Fibroblast of skin of right biceps (primary cell): Measurements from ENCODE around the gene BTN2A1.
"Not testable (repeated sequence)": the region's sequence is repeated elsewhere in the genome, so short reads cannot be mapped to it uniquely, and the experiment has no call there.

Experiments used
- DNase-seq: peaks from one replicate; pipeline ENCODE4 v3.0.0-alpha.2; 2013

The BTN2A1 gene

DNA sequence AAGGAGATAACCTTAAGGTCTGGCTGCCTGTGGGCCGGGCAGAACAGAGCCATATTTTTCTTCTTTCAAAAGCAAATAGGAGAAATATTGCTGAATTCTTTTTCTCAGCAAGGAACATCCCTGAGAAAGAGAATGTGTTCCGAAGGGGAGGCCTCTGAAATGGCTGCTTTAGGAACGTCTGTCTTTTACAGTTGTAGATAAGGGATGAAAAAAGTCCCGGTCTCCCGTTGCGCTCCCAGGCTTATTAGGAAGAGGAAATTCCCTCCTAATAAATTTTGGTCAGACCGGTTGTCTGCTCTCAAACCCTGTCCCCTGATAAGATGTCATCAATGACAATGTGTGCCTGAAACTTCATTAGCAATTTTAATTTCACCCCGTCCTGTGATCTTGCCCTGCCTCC is 24.1 kb upstream of the BTN2A1 start:
- not testable (repeated sequence) for DNase-seq

DNA sequence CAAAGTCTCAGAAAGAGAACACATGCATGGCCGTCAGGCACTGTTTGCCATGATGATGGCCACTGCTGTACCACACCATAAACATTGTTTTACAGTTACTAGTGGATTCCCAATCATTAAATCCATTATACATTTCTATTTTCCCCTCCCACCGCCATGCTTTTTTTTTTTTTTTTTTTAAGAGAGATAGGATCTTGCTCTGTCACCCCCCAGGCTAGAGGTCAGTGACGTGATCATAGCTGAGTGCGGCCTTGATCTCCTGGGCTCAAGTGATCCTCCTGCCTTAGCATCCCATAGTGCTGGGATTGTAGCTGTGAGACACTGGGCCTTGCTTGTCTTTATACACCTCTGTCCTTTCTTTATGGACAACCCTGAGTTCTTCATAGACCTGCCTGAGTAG is 21.7 kb upstream of the BTN2A1 start:
- no peak for DNase-seq

DNA sequence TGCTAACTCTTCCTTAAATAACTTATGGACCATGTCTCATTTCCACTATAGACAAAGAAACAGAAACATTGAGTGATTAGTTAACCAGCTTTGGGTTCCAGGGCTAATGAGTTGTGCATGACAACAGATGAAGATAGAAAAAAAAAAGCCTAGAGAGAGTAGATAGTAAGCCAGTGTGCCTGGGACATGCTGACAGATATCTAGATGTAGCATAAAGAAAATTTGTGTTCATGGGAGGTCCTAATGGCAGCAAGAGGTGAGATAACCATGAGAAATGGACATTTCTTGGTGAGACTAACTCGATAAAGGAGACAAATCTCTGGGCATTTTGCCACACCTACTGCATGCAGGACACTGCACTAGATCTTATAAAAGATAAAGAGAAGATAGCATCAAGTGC is 20.2 kb upstream of the BTN2A1 start:
- no peak for DNase-seq

GRCh38 chr6:26438000-26438399 is 19.8 kb upstream of the BTN2A1 start:
- no peak for DNase-seq

DNA sequence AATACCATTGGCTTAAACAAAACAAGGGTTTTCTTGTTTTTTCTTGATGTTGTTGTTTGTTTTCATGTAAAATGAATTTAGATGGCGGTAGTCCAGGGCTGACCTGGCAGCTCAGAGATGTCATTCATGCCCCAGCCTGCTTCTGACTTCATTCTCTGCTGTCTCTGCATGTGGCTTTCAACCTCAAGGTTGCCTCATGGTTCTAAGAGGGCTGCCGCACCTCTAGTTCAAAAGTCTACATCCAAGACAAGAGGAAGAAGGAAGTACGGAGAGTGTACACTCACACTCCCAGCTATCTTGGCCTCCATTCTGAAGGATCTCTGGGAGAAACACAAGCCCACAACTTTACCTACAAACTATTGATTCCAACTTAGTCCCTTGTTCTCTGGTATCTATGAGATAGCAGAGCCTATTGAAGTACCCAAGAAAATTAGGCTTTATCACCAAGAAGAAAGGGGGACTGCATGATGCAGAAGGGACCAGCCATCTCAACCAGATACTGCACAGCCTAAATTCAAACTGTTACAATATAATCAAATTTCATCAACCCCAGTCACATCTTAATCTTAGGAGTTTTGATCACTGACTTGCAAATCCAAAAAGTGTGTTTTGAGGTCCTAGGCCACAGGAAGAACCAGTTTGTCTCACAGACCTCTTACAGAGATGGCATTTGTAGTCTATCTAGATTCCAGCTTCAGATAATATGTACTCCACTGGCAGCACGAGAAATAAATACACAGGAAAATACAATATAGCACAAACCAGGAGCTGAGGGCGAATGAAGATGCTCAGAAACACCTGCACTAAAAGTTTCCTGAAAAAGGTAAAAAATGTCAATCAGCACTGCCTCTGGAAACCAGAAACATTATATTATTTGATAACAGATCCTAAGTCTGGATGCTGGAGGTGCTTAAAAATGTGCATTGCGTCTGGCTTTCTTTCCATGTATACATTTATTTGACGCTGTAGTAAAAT is 18.3 kb upstream of the BTN2A1 start:
- DNase-seq, result no peak

DNA sequence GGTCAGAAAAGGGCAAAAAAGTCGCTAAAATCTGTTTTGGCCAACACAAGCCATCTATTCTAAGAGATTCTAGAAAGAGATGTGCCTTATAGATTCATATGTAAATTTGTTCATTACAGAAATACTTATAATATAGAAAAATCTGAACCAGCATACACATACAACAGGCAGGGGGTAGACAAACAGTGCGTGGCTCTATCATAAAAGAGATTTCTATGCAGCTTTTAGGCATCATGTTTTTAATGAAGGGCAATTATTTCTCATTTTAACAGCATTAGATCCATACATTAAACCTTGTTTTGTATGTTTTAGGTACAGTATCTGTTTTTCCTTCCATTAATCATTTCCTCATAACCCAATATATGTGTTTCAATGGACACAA is 16.8 kb upstream of the BTN2A1 start:
- DNase-seq, result no peak

GRCh38 chr6:26441977-26442376 is 15.8 kb upstream of the BTN2A1 start:
- no peak for DNase-seq

DNA sequence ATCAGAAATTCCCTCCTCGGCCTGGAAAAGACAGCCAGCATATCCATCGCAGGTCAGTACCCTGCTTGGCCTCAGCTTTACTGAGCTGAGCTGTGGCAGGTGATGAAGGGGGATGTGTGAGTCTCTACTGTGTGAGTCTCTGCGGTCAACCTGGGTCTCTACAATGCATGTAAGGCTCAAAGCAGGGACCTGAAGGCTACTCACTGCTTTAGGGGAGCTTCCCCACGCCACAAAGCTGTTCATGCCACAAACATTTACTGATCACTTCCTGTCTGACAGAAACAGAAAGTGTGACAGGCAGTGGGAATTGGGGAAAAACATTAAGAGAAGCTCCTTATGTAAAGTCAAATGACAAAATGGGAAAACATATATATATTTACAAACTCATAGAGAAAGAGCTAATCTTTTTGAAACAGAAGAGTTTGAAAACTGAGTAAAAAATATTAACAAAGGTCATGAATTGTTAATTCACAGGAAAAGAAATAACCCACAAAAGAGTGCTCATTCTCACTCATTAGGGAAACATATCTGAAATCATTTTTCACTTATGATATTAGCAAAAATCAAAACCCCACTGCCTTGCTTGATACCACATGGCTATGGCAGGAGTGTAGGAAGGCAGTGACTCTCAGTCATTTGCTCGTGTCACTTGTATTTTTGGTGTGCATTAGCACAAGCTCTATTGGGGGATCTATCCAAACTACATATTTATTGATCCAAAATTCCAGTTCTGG is 11.7 kb upstream of the BTN2A1 start:
- no peak for DNase-seq

GRCh38 chr6:26447257-26447656 is 10.5 kb upstream of the BTN2A1 start:
- DNase-seq, result no peak

GRCh38 chr6:26450240-26450639 is 7.5 kb upstream of the BTN2A1 start:
- DNase-seq, result no peak

- no peak for DNase-seq
Measured at GRCh38 chr6:26452631-26453235, 5.0 kb upstream of the BTN2A1 start.

- peak; percentile 62 for DNase-seq
Measured at GRCh38 chr6:26454631-26455030, 3.1 kb upstream of the BTN2A1 start.

DNA sequence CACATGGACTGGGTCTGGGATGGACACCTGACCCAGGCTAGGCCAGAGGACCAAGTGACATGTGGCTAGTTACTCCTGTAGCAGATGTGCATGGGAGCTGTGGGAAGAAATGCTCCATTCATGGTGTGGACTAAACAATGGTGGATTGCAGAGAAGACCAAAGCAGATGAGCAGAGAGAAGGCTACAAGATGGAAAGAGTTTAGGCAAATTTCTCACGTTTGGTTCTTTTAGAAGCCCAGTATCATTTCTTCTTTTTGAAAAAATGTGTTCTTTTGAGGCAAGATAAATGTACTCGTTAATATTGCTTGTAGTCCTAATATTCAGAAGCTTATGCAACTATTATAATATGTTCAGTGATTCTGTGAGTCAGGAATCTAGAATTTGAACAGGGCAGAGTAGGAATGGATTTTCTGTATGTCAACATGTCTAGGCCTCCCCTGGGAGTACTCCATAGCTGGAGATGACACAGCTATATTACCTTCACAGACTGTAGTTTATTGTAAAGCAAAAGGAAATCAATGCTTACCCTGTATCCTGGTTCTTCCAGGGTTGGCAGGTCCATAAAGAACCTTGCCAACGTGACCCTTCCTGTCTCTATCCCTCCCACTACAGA is 2.3 kb upstream of the BTN2A1 start:
- peak; percentile 50 for DNase-seq

- DNase-seq, result no peak
Measured at GRCh38 chr6:26457264-26457805, 420 bp upstream of the BTN2A1 start.

GRCh38 chr6:26459023-26459810 is 1.5 kb downstream of the BTN2A1 start:
- no peak for DNase-seq

GRCh38 chr6:26461353-26461752 is 3.6 kb downstream of the BTN2A1 start:
- DNase-seq, result not testable (repeated sequence)

GRCh38 chr6:26464014-26464413 is 6.3 kb downstream of the BTN2A1 start:
- no peak for DNase-seq

DNA sequence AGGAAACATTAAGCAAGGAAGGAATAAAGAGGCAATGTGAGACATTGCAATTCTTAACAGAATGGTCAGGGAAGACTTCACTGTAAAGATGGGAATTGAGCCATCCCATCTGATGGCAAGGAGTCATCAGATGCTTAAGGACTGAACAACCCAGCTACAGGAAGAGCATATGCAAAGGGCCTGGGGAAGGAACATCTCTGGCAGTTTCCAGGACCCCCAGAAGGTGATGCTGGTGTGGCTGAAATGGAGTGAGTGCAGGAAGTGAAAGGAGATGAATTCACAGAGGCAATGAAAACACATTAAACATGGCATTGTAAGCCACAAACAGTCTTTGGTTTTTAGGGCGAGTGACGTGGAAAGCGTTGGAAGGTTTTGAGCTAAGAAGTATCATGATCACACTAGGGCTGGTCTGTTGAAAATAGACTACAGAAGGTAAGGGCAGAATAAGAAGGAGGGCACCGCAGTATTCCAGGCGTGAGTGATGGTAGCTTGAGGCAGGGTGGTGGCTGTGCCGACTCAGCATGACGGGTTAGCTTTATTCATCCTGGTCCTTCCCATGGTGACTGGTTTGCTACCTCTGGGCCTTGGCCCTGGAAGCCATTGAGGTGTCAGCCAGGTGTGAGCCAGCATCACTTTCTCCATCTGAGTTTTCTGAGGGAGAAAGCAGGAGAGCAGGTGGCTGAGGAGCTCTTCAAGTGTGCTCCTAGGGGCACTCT is 6.8 kb downstream of the BTN2A1 start:
- no peak for DNase-seq

DNA sequence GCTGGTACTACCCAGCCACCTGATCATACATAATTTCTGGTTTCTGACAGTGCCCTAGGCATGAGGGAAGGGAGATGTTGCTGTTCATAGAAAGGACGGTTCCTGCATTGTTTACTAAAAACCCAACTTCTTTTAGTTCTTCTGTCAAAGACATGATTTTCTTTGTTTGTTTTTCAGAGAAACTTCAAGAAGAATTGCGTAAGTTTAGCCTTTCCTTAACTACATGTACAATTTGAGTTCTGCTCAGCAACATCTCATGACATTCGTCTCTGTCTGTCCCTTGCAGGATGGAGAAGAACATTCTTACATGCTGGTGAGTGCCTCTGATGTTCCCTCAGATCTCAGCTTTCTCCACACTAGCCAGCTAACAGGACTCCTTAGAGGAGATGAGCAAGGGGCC is 8.0 kb downstream of the BTN2A1 start:
- no peak for DNase-seq

DNA sequence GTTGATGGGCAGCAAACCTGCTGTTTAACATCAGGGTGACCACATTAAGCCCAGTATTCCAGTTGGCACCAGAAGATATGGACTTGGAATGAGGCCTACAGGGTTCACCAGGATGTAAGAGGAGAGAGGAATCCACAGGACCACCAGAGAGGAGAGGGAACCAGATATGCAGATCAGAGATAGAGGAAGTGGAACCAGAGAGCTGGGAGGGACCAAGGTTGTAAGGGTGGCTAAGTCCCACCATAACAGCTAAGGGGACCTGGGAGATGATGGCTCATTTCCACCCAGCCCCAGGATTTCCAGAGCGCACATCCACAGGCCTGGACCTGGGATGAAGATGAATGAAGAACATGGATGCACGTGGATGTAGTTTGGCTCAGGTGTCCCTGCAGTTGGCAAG is 11.1 kb downstream of the BTN2A1 start:
- no peak for DNase-seq

- no peak for DNase-seq
Measured at GRCh38 chr6:26470643-26471042, 12.9 kb downstream of the BTN2A1 start.
